ENCODE data around the gene RRM1. TPM values are rescaled to one million over a fixed set of nuclear protein-coding genes. Genes with fewer than 3 reads are reported as not detected.

RRM1 gene
- total RNA-seq, 1 experiment from 2014 or later: 68.1 TPM

DNA sequence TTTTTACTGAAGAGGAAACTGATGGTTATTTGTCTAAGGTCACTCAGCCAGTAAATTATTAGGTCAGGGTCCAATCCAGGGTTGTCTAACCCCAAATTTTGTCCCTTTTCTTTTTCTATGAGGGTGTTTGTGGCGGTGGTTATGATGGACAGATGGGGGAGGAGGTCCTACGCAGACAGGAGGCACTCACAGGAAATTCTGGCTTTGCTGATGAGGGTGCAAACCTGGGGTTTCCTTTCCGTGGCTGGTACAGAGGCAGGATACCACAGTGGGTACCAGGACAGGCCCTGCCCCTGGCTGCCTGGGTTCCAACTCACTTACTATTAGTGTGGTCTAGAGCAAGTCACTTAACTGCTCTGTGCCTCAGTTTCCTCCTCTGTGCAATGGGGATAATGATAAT, 91.0 kb downstream of the RRM1 start:
- ChIA-PET POLR2A (ENCODE audit: unreplicated experiment) (no interaction called here), CTCF (no interaction called here)
- no peak for DNase-seq

DNA sequence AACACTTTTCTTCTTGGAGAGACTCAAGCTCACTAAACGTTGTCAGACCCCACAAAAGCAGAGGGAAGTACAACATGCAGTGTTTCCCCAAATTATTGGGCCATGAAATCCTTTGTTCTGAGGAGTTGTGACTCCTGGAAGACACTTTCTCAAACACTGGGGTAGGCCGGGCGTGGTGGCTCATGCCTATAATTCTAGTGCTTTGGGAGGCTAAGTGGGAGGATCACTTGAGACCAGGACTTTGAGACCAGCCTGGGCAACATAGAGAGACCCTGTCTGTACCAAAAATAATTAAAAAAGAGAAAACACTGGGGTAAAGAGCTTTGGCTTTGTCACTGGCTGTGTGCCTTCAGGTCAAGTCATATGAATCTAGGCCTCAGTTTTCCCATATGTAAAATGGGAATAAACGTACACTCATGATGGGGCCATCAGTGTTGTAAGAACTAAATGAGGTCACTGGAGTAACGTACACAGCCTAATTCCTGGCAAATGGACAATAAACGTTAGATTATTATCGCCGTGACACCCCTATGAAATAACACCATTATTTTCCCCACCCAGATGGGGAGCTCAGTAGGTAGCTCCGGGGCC, 92.0 kb downstream of the RRM1 start:
- Histone ChIP-seq H3K27ac (no peak overlapping the region), H3F3A (ENCODE audit: insufficient read depth, low read depth) (no peaks in the 10 kb centered on the region), H3K36me3 (ENCODE audit: low read depth) (no peaks in the 10 kb centered on the region), H3K9me3 (ENCODE audit: insufficient read depth, low read depth) (no peaks in the 10 kb centered on the region), H2AFZ (no peak overlapping the region), H3K4me2 (peak overlapping the region; percentile 75; the same call in 1 of the 2 replicates), H3K4me1 (replicated peaks; ENCODE audit: insufficient read depth) (no peaks in the 10 kb centered on the region), H3K79me2 (ENCODE audit: low read depth) (no peaks in the 10 kb centered on the region), H3K9me2 (ENCODE audit: insufficient read depth) (no peaks in the 10 kb centered on the region), H4K20me1 (ENCODE audit: insufficient read depth) (no peaks in the 10 kb centered on the region), H3K27me3 (ENCODE audit: insufficient read depth, low read depth) (0 out of 2 replicates have a peak, but pooled peaks cover 3% of the 10 kb centered on the region), H3K4me3 (no peak overlapping the region; the same call in 1 of the 2 replicates)
- ChIA-PET POLR2A (ENCODE audit: unreplicated experiment) (no interaction called here), CTCF (interaction anchor here (1.2 kb wide), 1 partner anchor 353 kb away, joined by 3 read pairs; no protein-coding TSS in a partner anchor)
- no TSS peak for BruUV-seq (replicated peaks)
- no peak for TF ChIP-seq EZH2 (IDR thresholded peaks at IDR 0.05; ENCODE audit: low read depth)
- TF ChIP-seq, protein P1, sequence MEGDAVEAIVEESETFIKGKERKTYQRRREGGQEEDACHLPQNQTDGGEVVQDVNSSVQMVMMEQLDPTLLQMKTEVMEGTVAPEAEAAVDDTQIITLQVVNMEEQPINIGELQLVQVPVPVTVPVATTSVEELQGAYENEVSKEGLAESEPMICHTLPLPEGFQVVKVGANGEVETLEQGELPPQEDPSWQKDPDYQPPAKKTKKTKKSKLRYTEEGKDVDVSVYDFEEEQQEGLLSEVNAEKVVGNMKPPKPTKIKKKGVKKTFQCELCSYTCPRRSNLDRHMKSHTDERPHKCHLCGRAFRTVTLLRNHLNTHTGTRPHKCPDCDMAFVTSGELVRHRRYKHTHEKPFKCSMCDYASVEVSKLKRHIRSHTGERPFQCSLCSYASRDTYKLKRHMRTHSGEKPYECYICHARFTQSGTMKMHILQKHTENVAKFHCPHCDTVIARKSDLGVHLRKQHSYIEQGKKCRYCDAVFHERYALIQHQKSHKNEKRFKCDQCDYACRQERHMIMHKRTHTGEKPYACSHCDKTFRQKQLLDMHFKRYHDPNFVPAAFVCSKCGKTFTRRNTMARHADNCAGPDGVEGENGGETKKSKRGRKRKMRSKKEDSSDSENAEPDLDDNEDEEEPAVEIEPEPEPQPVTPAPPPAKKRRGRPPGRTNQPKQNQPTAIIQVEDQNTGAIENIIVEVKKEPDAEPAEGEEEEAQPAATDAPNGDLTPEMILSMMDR (conservative IDR thresholded peaks at IDR 0.05): no peak
- DNase-seq: no peak
- intact Hi-C loops (cut with micrococcal nuclease; ENCODE audit: unreplicated experiment): loop anchor here (1.0 to 10.0 kb wide), 3 partner anchors 307 to 818 kb away; no protein-coding TSS in a partner anchor

More for the DNA sequence above, 91.0 kb downstream of the RRM1 start:
- Histone ChIP-seq H3K4me2 (no peak overlapping the region), H3K27me3 (ENCODE audit: insufficient read depth, low read depth) (0 out of 2 replicates have a peak, but pooled peaks cover 3% of the 10 kb centered on the region), H2AFZ (no peak overlapping the region), H3K9me2 (ENCODE audit: insufficient read depth) (no peaks in the 10 kb centered on the region), H3K9me3 (ENCODE audit: insufficient read depth, low read depth) (no peaks in the 10 kb centered on the region), H3K4me3 (no peak overlapping the region), H3F3A (ENCODE audit: insufficient read depth, low read depth) (no peaks in the 10 kb centered on the region), H3K4me1 (replicated peaks; ENCODE audit: insufficient read depth) (no peaks in the 10 kb centered on the region), H3K79me2 (ENCODE audit: low read depth) (no peaks in the 10 kb centered on the region), H3K27ac (no peak overlapping the region), H4K20me1 (ENCODE audit: insufficient read depth) (no peaks in the 10 kb centered on the region), H3K36me3 (ENCODE audit: low read depth) (no peaks in the 10 kb centered on the region)
- intact Hi-C loops (cut with micrococcal nuclease; ENCODE audit: unreplicated experiment): loop anchor here (10.0 kb wide), 1 partner anchor 819 kb away; no protein-coding TSS in a partner anchor
- no peak for TF ChIP-seq EZH2 (IDR thresholded peaks at IDR 0.05; ENCODE audit: low read depth)
- TF ChIP-seq, protein P1 (conservative IDR thresholded peaks at IDR 0.05): no peak
- BruUV-seq (replicated peaks): no TSS peak

DNA sequence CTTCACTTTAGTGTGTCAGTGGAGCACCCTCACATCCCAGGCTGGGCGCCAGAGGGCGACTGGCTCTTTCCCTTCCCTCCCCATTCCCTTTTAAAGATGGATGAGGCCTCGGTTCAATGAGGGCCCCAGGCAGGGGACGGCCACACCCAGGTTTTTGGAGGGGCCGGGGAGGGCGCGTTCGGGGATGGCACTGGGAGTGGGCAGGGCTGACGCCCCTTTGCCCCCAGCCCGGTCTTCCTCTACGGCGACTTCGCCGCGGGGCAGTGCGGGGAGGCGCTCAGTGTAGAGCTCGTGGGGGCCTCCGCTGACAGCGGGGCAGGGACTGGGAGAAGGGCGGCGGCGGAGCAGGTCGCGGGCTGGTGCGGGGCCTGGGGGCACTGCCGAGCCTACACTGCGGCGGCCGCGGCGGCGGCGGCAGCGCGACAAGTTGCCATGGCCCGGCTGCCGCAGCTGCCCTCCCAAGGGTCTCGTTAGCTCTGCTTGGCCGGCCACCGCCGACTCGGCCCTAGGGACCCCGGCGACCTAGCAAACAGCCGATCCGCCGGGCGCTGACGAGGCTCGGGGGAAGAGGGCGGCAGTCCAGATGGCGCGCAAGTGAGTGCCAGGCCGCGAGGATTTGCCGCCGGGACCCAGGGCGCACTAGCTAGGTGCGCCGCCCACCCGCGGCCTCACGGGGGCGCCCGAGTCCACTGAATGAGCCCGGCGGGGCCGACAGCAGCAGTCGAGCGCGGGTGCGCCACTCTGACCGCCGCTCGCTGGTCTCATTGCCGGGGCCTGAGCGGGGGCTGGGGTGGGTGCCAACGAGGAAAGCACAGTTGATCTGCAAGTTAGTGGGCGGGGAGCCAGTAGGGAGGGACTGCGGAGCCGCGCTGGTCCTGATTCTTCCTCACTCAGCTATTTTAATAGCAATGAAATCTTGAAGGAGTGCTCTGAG, 92.7 kb downstream of the RRM1 start:
- H2AFZ ChIP-seq: peak overlapping the region; percentile 52; the same call in 1 of the 2 replicates
- DNase-seq: peak in 1 of 2 experiments; percentile 64
- H3K36me3 ChIP-seq (ENCODE audit: low read depth): no peaks in the 10 kb centered on the region
- H3K4me3 ChIP-seq: peak overlapping the region; percentile 39; the same call in 1 of the 2 replicates
- ChIA-PET POLR2A (ENCODE audit: unreplicated experiment) (no interaction called here), CTCF (interaction anchor here (1.2 kb wide), 1 partner anchor 352 kb away, joined by 3 read pairs; no protein-coding TSS in a partner anchor)
- H3K79me2 ChIP-seq (ENCODE audit: low read depth): no peaks in the 10 kb centered on the region
- peak overlapping the region; percentile 75 for H3K4me2 ChIP-seq
- H4K20me1 ChIP-seq (ENCODE audit: insufficient read depth): no peaks in the 10 kb centered on the region
- H3K9me2 ChIP-seq (ENCODE audit: insufficient read depth): no peaks in the 10 kb centered on the region
- 0 out of 2 replicates have a peak, but pooled peaks cover 3% of the 10 kb centered on the region for H3K27me3 ChIP-seq (ENCODE audit: insufficient read depth, low read depth)
- H3K4me1 ChIP-seq (replicated peaks; ENCODE audit: insufficient read depth): no peaks in the 10 kb centered on the region
- H3K27ac ChIP-seq: no peak overlapping the region
- BruUV-seq (replicated peaks): no TSS peak
- no peaks in the 10 kb centered on the region for H3F3A ChIP-seq (ENCODE audit: insufficient read depth, low read depth)
- TF ChIP-seq EZH2 (IDR thresholded peaks at IDR 0.05; ENCODE audit: low read depth): no peak
- TF ChIP-seq, protein P1 (conservative IDR thresholded peaks at IDR 0.05): peak; percentile 84
- intact Hi-C loops (cut with micrococcal nuclease; ENCODE audit: unreplicated experiment): loop anchor here (1.0 to 10.0 kb wide), 3 partner anchors 306 to 817 kb away; no protein-coding TSS in a partner anchor
- no peaks in the 10 kb centered on the region for H3K9me3 ChIP-seq (ENCODE audit: insufficient read depth, low read depth)
